Chondrocyte (in vitro differentiated cells): ENCODE results near the gene QSOX2. TPM values are rescaled to one million over a fixed set of nuclear protein-coding genes. Genes with fewer than 3 reads are reported as not detected.

Source experiments
- DNase-seq: peaks from one replicate; pipeline ENCODE4 v3.0.0; 2021; ENCODE audit warnings: mixed read lengths, low spot score
- H3K27ac Mint-ChIP-seq: one replicate; pipeline ENCODE4 v1.8.0; 2021; ENCODE audit warnings: mild to moderate bottlenecking, moderate library complexity, mixed read lengths; ENCODE audit not compliant: unreplicated experiment
- H3K27me3 Mint-ChIP-seq: 2 replicates; pipeline ENCODE4 v1.8.0; 2021; ENCODE audit warnings: low read depth, mixed read lengths
- H3K36me3 Mint-ChIP-seq: 2 replicates; pipeline ENCODE4 v1.8.0; 2021; ENCODE audit warnings: low read depth, mixed read lengths
- H3K4me1 Mint-ChIP-seq: 2 replicates; pipeline ENCODE4 v1.8.0; 2021; ENCODE audit warnings: low read depth, mild to moderate bottlenecking, mixed read lengths
- H3K4me3 Mint-ChIP-seq: one replicate; pipeline ENCODE4 v1.8.0; 2021; ENCODE audit warnings: mild to moderate bottlenecking, moderate library complexity, mixed read lengths; ENCODE audit not compliant: unreplicated experiment
- H3K9me3 Mint-ChIP-seq: 2 replicates; pipeline ENCODE4 v1.8.0; 2021; ENCODE audit warnings: low read depth, mixed read lengths
- total RNA-seq: library from RNA; stranded (reverse); gene quantifications from 3 replicates; pipeline ENCODE4 v1.2.1, GENCODE V29; 2021
- TF ChIP-seq, protein P1 (sequence below): fragments of 200-600 bp; sonication (generic); IDR thresholded peaks from 2 replicates; pipeline ENCODE4 v1.5.0; 2021; ENCODE audit warnings: antibody characterized with exemption, mild to moderate bottlenecking, moderate library complexity

Gene QSOX2
- total RNA-seq, 1 donor from 2014 or later = 14.3 TPM

DNA sequence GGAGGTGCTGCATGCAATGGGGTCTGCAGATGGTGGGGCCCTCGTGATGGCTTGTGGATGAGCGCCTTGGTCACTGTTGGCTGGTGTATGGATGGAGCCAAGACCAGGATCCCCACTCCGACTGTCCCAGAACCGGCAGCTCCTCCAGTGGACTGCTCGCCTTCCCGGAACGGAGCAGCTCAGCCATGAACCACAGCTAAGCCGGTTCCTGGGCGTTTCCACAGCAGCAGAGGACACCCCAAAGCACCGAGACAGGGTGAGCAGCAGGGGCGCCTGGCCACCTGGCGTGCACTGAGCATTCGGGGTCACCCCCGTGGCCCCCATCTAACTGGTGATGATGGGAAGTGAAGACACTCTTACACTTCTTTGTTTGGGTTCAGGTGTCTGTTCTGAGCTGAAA lies 32.1 kb upstream of the QSOX2 start:
- DNase-seq = no peak
- no peaks in the 10 kb centered on the region for H3K36me3 Mint-ChIP-seq
- peaks cover 24% of the 10 kb centered on the region for H3K27me3 Mint-ChIP-seq
- H3K9me3 Mint-ChIP-seq = peaks cover 3% of the 10 kb centered on the region
- no peak overlapping the region for H3K27ac Mint-ChIP-seq
- TF ChIP-seq, protein P1, sequence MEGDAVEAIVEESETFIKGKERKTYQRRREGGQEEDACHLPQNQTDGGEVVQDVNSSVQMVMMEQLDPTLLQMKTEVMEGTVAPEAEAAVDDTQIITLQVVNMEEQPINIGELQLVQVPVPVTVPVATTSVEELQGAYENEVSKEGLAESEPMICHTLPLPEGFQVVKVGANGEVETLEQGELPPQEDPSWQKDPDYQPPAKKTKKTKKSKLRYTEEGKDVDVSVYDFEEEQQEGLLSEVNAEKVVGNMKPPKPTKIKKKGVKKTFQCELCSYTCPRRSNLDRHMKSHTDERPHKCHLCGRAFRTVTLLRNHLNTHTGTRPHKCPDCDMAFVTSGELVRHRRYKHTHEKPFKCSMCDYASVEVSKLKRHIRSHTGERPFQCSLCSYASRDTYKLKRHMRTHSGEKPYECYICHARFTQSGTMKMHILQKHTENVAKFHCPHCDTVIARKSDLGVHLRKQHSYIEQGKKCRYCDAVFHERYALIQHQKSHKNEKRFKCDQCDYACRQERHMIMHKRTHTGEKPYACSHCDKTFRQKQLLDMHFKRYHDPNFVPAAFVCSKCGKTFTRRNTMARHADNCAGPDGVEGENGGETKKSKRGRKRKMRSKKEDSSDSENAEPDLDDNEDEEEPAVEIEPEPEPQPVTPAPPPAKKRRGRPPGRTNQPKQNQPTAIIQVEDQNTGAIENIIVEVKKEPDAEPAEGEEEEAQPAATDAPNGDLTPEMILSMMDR = no peak
- H3K4me1 Mint-ChIP-seq = no peaks in the 10 kb centered on the region
- H3K4me3 Mint-ChIP-seq = no peak overlapping the region

DNA sequence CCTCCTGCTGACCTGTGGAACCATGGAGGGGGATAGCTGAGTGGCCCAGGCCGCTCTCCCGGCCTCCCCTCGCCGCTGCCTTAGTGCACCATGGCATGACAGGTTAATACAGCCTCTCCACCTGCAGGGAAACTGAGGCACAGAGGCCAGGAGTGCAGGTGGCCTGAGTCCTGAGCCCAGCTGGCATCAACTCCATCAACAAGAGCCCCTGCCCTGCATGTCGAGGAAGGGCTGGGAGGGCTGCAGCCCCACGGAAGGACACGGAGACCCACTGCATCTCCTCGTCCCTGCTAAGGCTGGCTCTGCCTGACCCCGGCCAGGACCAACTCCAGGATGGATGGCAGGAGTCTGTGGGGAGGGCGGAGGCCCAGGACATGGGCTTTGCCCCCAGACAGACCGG lies 31.1 kb upstream of the QSOX2 start:
- no peaks in the 10 kb centered on the region for H3K4me1 Mint-ChIP-seq
- no peak for DNase-seq
- no peaks in the 10 kb centered on the region for H3K36me3 Mint-ChIP-seq
- no peak overlapping the region for H3K4me3 Mint-ChIP-seq
- peaks cover 3% of the 10 kb centered on the region for H3K9me3 Mint-ChIP-seq
- H3K27ac Mint-ChIP-seq = no peak overlapping the region
- peaks cover 26% of the 10 kb centered on the region for H3K27me3 Mint-ChIP-seq
- TF ChIP-seq, protein P1 = no peak

DNA sequence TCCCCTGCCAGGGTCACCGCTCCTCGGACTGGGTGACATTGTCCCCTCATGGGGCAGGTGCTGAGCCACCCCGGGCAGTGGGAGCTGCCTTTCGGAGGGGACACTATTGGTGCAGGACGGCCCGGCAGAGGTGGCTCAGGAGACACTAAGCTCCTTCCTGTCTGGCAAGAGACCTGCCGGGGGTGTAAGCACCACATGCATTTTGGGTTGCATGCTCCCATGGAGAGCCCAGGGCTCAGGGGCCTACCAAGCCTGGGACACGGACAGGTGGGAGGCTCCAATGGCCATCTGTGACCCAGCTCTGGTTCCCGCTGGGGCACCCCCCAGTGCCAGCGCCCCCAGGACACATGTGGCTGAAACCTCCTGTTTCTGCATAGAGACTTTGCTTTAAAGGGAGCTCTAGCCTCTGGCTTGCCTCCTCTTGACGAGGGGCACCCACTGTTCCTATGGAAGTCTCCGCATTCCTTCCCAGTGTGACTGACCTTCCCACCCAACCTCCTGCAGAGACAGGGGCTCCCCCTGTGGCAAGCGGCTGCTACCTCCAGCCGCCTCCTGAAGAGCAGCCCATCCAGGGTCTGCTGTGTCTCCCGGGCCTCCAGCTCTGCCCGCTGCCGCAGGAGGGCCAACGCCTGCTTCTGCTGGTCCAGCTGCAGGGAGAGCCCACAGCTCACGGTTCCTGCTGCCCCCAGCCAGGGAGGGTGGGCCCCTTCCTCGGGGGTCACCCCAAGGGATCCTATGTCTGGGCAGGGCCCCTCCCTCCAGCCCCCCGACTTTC lies 30.2 kb upstream of the QSOX2 start:
- no peaks in the 10 kb centered on the region for H3K36me3 Mint-ChIP-seq
- H3K27me3 Mint-ChIP-seq = peaks cover 28% of the 10 kb centered on the region

DNA sequence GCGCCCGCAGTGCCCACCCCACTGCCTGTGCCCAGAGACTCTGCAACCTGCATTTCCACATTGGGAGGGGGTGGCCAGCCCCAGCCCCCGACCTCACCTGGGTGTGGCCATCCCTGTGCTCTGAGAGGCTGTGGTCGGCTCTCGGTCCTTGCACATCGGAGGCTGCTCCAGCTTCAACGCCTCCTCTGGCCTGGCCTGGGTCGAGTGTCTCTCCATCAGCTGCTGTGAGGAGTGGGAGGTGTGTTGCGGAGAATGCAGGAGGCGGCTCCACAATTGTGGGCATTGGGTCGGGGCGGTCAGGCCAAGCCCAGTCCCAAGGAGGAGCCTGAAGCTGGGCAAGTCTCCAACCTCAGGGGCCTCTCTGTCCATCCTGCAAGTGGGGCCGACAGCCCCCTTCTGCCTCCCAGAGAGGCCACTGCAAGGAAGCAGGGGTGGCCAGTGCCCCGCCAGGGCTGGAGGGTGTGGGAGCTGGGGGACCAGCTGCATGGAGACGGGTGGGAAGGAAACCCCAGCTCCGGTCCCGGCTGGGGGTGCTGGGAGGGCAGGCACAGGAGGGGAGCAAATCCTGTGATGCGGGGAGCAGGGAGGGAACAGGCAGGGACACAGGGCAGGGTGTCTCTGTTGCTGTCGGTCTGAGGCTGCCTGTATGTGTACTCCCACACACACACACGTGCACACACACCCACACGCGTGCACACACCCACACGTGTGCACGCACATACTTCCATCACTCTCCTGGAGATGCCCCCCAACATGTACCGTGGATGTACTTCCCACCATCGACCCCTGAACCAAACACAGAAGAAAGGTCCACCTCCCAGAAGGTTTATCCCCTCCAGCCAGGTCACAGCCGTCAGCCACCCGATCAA lies 29.4 kb upstream of the QSOX2 start:
- Mint-ChIP-seq H3K4me1 (no peaks in the 10 kb centered on the region), H3K4me3 (no peak overlapping the region), H3K27ac (no peak overlapping the region), H3K9me3 (peaks cover 2% of the 10 kb centered on the region), H3K36me3 (no peaks in the 10 kb centered on the region), H3K27me3 (peaks cover 31% of the 10 kb centered on the region)
- no peak for DNase-seq
- TF ChIP-seq, protein P1 = no peak

More for the DNA sequence above, 30.2 kb upstream of the QSOX2 start:
- no peak for DNase-seq
- TF ChIP-seq, protein P1 = no peak
- Mint-ChIP-seq H3K27ac (no peak overlapping the region), H3K4me1 (no peaks in the 10 kb centered on the region), H3K4me3 (no peak overlapping the region), H3K9me3 (peaks cover 3% of the 10 kb centered on the region)

DNA sequence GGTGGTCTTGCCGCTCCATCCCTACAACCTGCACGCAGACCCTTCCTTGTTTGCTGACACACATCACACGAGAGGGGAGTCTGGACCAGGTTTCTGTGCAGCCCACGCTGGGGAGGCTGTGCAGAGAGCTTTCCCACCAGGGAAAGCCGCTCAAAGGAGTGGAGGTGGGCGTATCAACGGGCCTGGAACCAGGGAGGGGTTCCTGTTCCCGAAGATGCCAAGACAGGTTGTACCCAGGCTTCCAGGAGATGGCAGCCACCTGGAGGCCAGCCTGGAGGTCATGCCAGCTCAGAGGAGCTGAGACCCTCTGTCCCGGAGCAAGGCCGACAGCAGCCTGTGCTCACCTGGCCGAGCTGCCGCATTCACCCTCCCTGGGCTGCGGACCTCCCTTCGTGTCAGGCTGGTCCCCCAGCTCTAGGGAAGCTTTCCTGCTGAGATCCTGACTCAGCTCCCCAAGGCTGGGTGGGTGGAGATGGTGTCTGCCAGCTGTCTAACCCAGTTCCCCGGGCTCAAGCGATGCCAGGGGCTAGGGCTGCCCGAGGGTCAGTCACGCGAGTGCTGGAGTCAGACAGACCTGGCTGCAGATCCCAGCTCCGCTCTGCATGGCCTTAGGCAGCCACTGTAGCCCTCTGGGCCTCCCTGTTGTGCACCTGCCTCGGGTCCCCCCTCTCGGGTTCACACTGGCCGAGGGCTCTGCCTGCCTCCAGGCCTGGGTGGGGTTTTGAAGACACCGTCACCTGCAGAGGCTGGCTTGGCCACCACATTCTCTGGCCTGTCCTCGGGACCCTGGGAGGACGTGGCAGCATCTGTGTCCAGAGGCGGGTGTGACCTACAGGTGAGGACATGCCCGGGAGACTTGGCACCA lies 28.5 kb upstream of the QSOX2 start:
- H3K27ac Mint-ChIP-seq = no peak overlapping the region
- H3K4me1 Mint-ChIP-seq = no peaks in the 10 kb centered on the region
- H3K27me3 Mint-ChIP-seq = peaks cover 34% of the 10 kb centered on the region
- H3K4me3 Mint-ChIP-seq = no peak overlapping the region
- TF ChIP-seq, protein P1 = no peak
- H3K9me3 Mint-ChIP-seq = peaks cover 4% of the 10 kb centered on the region
- H3K36me3 Mint-ChIP-seq = peaks cover 1% of the 10 kb centered on the region
- no peak for DNase-seq
